ENCODE results near the gene KIF1B. TPM values are rescaled to one million over a fixed set of nuclear protein-coding genes. Genes with fewer than 3 reads are reported as not detected.
"Not testable (repeated sequence)": the region's sequence is repeated elsewhere in the genome, so short reads cannot be mapped to it uniquely, and the experiment has no call there.

Gene KIF1B
- total RNA-seq, 2 experiments from 2014 or later = 6.1 to 6.2 TPM

DNA sequence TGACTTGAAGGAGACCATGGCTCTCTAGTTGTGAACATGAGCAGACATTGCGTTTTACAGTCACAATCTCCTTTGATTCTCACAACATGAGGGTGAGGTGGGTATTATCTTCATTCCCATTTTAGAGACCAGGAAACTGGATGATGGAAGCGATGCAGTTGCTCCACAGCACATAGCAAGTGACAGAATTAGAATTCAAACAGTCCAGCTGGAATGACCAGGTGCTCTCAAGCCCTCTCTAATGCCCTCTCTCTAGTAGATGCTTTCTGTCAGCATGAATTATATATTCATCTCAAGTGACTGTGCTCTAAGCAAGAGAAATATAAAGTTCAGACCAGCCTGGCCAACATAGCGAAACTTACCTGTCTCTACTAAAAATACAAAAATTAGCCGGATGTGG, 9.8 kb upstream of the KIF1B start:
- Mint-ChIP-seq H3K27me3 (ENCODE audit: low read depth) (peaks cover 3% of the 10 kb centered on the region), H3K4me1 (ENCODE audit: low read depth) (no peaks in the 10 kb centered on the region), H3K4me3 (no peak overlapping the region), H3K9me3 (no peaks in the 10 kb centered on the region), H3K36me3 (ENCODE audit: low read depth) (no peaks in the 10 kb centered on the region), H3K27ac (no peak overlapping the region)
- intact Hi-C loops (cut with micrococcal nuclease) = no loop called here
- no peak for DNase-seq
- CTCF ChIA-PET = interaction anchor here (2.6 kb wide), 1 partner anchor 9 kb away, joined by 11 read pairs; the partner anchor contains the start of gene KIF1B

DNA sequence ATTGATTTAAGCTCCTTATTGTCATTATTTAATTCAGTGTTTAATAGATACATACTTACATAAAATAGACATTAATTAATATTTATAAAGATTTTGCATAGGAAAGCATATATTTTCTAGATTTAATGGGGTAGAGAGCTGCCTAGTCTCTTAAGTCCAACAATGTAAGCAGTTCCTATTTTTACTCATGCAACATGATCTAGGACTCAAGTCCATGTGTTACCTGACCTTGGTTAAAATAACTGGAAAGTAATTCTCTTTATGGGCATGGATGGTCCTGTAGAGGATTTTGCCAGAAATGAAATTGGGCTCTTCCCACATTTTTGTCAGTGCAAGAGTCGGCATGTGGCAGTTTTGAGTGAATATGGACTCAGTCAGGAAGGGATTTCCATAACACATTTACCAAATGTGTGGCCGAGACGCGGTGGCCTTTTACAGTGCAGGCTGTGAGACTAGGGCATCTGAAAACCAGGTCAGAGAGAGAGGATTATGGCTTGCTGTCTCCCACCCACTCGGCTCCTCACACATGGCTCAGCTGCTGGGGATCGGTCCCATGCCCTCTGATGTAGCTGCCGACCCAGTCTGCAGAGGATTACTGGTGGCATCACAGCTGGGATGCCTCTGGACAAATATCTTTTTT, 6.2 kb upstream of the KIF1B start:
- intact Hi-C loops (cut with micrococcal nuclease) = no loop called here
- Mint-ChIP-seq H3K27ac (no peak overlapping the region), H3K4me3 (no peak overlapping the region), H3K9me3 (no peaks in the 10 kb centered on the region), H3K36me3 (ENCODE audit: low read depth) (no peaks in the 10 kb centered on the region), H3K4me1 (ENCODE audit: low read depth) (peaks cover under 1% of the 10 kb centered on the region), H3K27me3 (ENCODE audit: low read depth) (no peaks in the 10 kb centered on the region)
- CTCF ChIA-PET = interaction anchor here (0.6 kb wide), 1 partner anchor 51 kb away, joined by 3 read pairs; no protein-coding TSS in a partner anchor
- DNase-seq = no peak

DNA sequence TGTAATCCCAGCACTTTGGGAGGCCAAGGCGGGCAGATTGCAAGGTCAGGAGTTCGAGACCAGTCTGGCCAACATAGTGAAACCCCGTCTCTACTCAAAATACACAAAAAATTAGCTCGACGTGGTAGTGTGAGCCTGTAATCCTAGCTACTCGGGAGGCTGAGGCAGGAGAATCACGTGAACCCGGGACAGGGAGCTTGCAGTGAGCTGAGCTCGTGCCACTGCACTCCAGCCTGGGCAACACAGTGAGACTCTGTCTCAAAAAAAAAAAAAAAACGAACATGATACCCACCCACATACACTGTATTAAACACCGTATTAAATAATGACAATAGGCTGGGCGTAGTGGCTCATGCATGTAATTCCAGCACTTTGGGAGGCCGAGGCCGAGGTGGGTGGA, 5.2 kb upstream of the KIF1B start:
- H3K36me3 Mint-ChIP-seq (ENCODE audit: low read depth); H3K9me3 Mint-ChIP-seq; H3K27ac Mint-ChIP-seq; H3K27me3 Mint-ChIP-seq (ENCODE audit: low read depth); DNase-seq; intact Hi-C loops (cut with micrococcal nuclease); H3K4me3 Mint-ChIP-seq: not testable (repeated sequence)
- CTCF ChIA-PET = interaction anchor here (1.1 kb wide), 1 partner anchor 223 kb away, joined by 3 read pairs; no protein-coding TSS in a partner anchor
- H3K4me1 Mint-ChIP-seq (ENCODE audit: low read depth) = peaks cover 10% of the 10 kb centered on the region

DNA sequence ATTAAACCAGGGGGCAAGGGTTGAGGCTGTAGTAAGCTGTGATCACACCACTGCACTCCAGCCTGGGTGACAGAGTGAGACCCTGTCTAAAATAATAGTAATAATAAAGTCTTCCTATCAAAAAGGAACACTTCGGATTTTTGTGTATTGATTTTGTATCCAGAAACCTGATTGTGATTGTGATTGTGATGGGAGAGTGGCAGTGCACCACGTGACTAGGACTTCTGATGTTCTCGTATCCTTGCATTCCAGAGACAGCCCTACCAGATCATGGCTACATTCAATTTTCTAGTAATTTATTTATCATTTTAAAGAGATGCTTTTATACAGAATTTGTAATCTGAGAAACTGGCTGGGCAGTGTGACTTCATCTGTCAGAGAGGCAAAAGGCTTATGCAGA, 2.6 kb upstream of the KIF1B start:
- H3K9me3 Mint-ChIP-seq = no peaks in the 10 kb centered on the region
- H3K27ac Mint-ChIP-seq = no peak overlapping the region
- intact Hi-C loops (cut with micrococcal nuclease) = no loop called here
- no peaks in the 10 kb centered on the region for H3K27me3 Mint-ChIP-seq (ENCODE audit: low read depth)
- no peak for DNase-seq
- H3K36me3 Mint-ChIP-seq (ENCODE audit: low read depth) = no peaks in the 10 kb centered on the region
- no peak overlapping the region for H3K4me3 Mint-ChIP-seq
- CTCF ChIA-PET = interaction anchor here (2.1 to 2.8 kb wide), 2 partner anchors 129 to 222 kb away, joined by 7 to 30 read pairs; partner anchors contain the start of gene CENPS
- H3K4me1 Mint-ChIP-seq (ENCODE audit: low read depth) = peaks cover 23% of the 10 kb centered on the region

DNA sequence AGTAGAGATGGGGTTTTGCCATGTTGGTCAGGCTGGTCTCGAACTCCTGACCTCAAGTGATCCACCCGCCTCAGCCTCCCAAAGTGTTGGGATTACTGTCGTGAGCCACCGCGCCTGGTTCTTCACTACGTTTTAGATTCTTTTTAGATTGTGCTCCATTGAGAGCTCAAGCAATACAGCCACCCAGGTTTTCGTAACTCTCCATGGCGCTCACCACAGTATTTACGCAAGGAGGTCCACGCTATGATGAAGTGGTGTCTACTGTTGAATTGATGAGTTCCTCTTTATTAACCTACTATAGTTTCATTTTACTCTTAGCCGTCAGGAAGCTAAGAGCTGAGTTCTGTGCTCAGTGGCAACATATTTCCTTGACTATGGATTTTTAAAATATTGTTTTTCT, 1.8 kb upstream of the KIF1B start:
- DNase-seq = no peak
- Mint-ChIP-seq H3K4me1 (ENCODE audit: low read depth) (peaks cover 28% of the 10 kb centered on the region), H3K27me3 (ENCODE audit: low read depth) (no peaks in the 10 kb centered on the region), H3K9me3 (no peaks in the 10 kb centered on the region), H3K4me3 (no peak overlapping the region), H3K36me3 (ENCODE audit: low read depth) (no peaks in the 10 kb centered on the region), H3K27ac (no peak overlapping the region)
- CTCF ChIA-PET = interaction anchor here (0.9 to 2.8 kb wide), 12 partner anchors 13 to 299 kb away, joined by 3 to 30 read pairs (median 7); partner anchors contain the start of gene CENPS
- intact Hi-C loops (cut with micrococcal nuclease) = no loop called here

DNA sequence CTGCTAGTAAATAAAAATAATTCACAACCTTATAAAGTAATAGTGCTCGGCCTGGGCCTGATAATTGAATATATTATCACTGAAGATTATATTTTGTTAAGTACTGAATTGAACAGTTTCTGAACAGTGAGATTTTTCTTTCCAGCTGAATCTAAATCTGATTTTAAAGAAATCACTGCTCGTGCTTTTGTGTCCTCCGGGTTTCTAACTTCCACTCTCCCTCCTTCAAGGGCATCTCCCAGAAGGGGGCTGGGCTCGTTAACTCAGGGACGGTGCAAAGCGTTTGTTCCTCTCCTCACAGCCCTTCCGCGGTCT, 823 bp upstream of the KIF1B start:
- CTCF ChIA-PET = interaction anchor here (0.6 to 2.8 kb wide), 27 partner anchors 9 to 299 kb away, joined by 3 to 30 read pairs (median 5); partner anchors contain the start of gene CENPS
- intact Hi-C loops (cut with micrococcal nuclease) = loop anchor here (1.0 kb wide), 1 partner anchor 74 kb away; no protein-coding TSS in a partner anchor
- Mint-ChIP-seq H3K36me3 (ENCODE audit: low read depth) (no peaks in the 10 kb centered on the region), H3K27me3 (ENCODE audit: low read depth) (no peaks in the 10 kb centered on the region), H3K4me1 (ENCODE audit: low read depth) (peaks cover 29% of the 10 kb centered on the region), H3K27ac (peak overlapping the region; percentile 69), H3K4me3 (peak overlapping the region; percentile 83), H3K9me3 (no peaks in the 10 kb centered on the region)
- no peak for DNase-seq

DNA sequence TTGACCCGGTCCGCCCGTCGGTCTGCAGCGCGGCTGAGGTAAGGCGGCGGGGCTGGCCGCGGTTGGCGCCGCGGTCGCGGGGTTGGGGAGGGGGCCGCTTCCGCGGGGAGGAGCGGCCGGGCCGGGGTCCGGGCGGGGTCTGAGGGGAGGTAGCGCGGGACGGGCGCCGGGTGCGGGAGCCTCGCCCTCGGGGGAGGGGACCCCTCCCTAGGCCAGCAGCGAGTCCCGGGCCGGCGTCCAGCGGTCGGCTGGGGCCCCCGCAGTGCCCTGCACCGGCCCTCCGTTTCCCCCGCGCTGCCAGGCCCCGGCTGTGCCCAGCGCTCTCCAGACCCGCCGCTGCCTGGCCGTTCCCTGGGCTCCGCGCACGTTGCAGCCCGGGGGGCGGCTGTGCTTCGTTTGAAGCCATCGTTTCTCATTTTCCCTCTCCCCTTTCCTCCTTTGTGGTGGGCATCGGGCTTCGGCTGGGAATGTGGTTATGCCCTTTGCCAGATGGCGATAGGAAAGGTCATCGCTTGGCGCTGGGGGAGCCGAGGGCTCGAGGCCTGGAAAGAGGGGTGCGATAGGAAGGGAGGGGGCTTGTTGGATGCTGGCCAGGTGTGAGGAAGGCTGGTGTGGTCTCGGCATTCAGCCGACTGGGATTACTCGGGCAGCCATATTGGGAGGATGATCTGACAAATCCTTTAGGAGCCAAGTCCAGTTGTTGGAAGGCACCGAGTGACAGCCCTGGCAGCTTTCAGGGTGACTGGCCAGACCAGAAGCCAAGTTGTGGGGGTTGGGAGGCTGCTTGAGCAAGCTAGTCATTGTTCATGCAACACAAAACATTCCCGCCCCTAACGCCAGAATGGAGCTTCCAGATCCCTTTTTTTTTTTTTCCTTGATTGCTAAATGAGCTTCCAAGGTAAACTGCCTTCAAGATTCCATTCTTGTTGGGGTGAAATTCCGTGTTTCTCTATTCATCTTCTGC, 753 bp downstream of the KIF1B start:
- DNase-seq = peak; percentile 57
- H3K4me3 Mint-ChIP-seq = peak overlapping the region; percentile 72
- intact Hi-C loops (cut with micrococcal nuclease) = loop anchor here (1.0 kb wide), 2 partner anchors 127 to 217 kb away; no protein-coding TSS in a partner anchor
- CTCF ChIA-PET = interaction anchor here (0.7 to 2.8 kb wide), 23 partner anchors 11 to 205 kb away, joined by 3 to 30 read pairs (median 5); no protein-coding TSS in a partner anchor
- H3K36me3 Mint-ChIP-seq (ENCODE audit: low read depth) = no peaks in the 10 kb centered on the region
- H3K9me3 Mint-ChIP-seq = no peaks in the 10 kb centered on the region
- H3K27ac Mint-ChIP-seq = peak overlapping the region; percentile 41
- H3K4me1 Mint-ChIP-seq (ENCODE audit: low read depth) = peaks cover 36% of the 10 kb centered on the region
- H3K27me3 Mint-ChIP-seq (ENCODE audit: low read depth) = no peaks in the 10 kb centered on the region

DNA sequence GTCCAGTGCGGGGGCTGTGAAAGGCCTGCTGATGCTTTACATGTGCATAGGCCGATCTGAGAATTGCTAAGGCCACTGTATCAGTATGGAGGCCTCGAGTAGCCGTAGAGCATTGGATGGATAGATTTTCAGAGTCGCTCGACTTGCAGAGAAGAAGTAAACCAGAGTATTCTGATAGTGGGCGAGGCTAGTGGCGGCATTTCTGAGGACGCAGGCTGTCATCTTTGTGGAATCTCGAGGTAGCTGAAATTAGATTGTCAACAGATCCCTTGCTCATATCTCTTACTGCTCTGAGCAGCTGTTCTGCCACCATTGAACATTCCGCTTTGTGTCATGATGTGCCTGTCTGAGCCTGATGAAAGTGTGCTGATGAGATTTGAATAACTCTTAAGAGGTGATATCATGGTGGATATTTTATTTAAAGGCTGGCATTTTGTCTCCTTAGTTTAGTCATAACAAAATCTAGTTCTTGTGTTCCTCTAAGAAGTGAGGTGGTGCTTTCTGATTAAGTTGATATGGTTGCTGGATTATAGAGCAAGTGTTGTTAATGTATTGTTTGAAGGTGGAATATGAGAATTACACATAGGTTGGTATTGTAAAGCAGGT, 1.5 kb downstream of the KIF1B start:
- H3K4me1 Mint-ChIP-seq (ENCODE audit: low read depth) = peaks cover 42% of the 10 kb centered on the region

DNA sequence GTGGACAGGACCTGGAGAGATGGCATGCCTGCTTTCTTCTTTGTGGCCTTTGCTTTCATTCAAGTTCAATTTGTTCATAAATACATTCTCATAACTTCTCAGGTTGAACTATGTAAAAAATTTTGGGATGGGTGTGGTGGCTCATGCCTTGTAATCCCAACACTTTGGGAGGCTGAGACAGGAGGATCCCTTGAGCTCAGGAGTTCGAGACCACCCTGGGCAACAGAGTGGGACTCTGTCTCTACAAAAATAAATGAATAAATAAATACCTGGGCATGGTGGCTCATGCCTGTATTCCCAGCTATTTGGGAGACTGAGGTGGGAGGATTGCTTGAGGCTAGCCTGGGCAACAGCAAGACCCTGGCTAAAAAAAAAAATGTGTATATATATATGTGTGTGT, 2.1 kb downstream of the KIF1B start:
- Mint-ChIP-seq H3K27me3 (ENCODE audit: low read depth) (no peaks in the 10 kb centered on the region), H3K27ac (no peak overlapping the region), H3K9me3 (no peaks in the 10 kb centered on the region), H3K4me1 (ENCODE audit: low read depth) (peaks cover 44% of the 10 kb centered on the region), H3K4me3 (peak overlapping the region; percentile 10), H3K36me3 (ENCODE audit: low read depth) (no peaks in the 10 kb centered on the region)
- intact Hi-C loops (cut with micrococcal nuclease) = loop anchor here (1.0 to 2.0 kb wide), 2 partner anchors 42 to 282 kb away; no protein-coding TSS in a partner anchor
- CTCF ChIA-PET = no interaction called here
- no peak for DNase-seq

More for the DNA sequence above, 1.5 kb downstream of the KIF1B start:
- no peaks in the 10 kb centered on the region for H3K27me3 Mint-ChIP-seq (ENCODE audit: low read depth)
- DNase-seq = peak; percentile 30
- H3K4me3 Mint-ChIP-seq = peak overlapping the region; percentile 72
- H3K27ac Mint-ChIP-seq = no peak overlapping the region
- no peaks in the 10 kb centered on the region for H3K9me3 Mint-ChIP-seq
- no peaks in the 10 kb centered on the region for H3K36me3 Mint-ChIP-seq (ENCODE audit: low read depth)
- CTCF ChIA-PET = interaction anchor here (0.9 kb wide), 2 partner anchors 71 to 204 kb away, joined by 3 to 4 read pairs; no protein-coding TSS in a partner anchor
- intact Hi-C loops (cut with micrococcal nuclease) = loop anchor here (1.0 to 2.0 kb wide), 2 partner anchors 42 to 283 kb away; no protein-coding TSS in a partner anchor

DNA sequence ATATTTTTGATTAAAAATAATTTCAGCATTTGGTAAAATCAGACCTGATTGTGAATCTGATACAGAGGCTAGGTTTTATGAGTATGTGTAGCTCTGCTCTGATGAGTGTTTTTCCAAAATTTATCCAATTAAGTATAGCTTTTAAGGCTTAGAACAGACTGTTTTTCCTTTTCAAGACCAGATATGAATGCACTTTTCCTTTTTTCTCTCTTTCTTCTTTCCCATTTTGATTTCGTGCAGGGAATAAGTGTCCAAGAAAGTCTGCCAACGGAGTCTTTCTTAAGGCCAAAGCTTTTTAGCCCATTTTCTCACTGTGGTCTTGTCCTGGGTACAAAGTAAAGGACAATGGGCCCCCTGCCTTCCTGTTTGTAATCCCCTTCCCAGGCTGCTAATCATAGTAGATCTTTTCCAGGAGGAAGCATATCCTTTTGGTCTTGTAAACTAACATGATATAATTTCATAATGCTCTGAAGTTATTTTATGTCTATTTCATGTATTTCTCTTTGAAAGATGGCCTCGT, 2.9 kb downstream of the KIF1B start:
- H3K4me3 Mint-ChIP-seq = no peak overlapping the region
- no peak overlapping the region for H3K27ac Mint-ChIP-seq
- H3K9me3 Mint-ChIP-seq = no peaks in the 10 kb centered on the region
- no peak for DNase-seq
- peaks cover 51% of the 10 kb centered on the region for H3K4me1 Mint-ChIP-seq (ENCODE audit: low read depth)
- no peaks in the 10 kb centered on the region for H3K36me3 Mint-ChIP-seq (ENCODE audit: low read depth)
- CTCF ChIA-PET = interaction anchor here (0.6 kb wide), 1 partner anchor 838 kb away, joined by 3 read pairs; no protein-coding TSS in a partner anchor
- no peaks in the 10 kb centered on the region for H3K27me3 Mint-ChIP-seq (ENCODE audit: low read depth)
- intact Hi-C loops (cut with micrococcal nuclease) = loop anchor here (2.0 kb wide), 1 partner anchor 282 kb away; no protein-coding TSS in a partner anchor

DNA sequence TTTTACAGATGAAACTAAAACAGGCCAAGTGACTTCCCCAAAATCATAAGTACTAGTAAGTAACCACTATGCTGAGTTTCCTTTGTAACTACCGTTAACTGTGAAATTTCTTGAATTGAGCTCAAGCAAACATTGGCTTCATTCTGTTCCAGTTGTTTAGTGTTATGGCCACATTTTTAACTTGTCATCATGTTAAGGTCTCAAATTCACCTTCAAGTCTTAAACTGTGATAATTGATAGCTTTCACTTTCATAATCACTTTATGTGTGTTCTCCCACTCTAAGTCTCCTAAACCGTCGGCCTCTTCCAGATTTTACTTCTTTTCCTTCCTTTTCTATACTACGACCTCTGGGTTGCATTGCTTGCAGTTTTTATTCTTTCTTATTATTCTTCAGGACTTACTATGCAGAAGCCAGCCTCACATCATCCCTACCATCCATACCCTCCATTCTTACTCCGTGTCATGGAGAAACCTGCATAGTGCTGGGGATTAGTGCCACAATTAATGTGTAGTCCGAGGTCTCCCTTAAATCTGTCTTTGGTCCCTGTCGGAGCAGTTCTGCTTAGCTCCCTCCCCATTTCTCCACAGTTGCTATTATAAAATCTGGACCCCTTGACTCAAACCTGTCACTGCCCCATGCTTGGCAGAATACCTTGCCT, 5.8 kb downstream of the KIF1B start:
- DNase-seq = no peak
- peaks cover 42% of the 10 kb centered on the region for H3K4me1 Mint-ChIP-seq (ENCODE audit: low read depth)
- no peaks in the 10 kb centered on the region for H3K36me3 Mint-ChIP-seq (ENCODE audit: low read depth)
- no peaks in the 10 kb centered on the region for H3K27me3 Mint-ChIP-seq (ENCODE audit: low read depth)
- no peaks in the 10 kb centered on the region for H3K9me3 Mint-ChIP-seq
- H3K4me3 Mint-ChIP-seq = peak overlapping the region; percentile 11
- H3K27ac Mint-ChIP-seq = no peak overlapping the region
- intact Hi-C loops (cut with micrococcal nuclease) = no loop called here
- CTCF ChIA-PET = interaction anchor here (0.6 to 1.8 kb wide), 4 partner anchors 105 to 503 kb away, joined by 3 to 6 read pairs (median 4); no protein-coding TSS in a partner anchor
